SK-MEL-5 (cell line): ENCODE measurements around the gene CFDP1. TPM values are rescaled to one million over a fixed set of nuclear protein-coding genes. Genes with fewer than 3 reads are reported as not detected.
"Not testable (repeated sequence)": the region's sequence is repeated elsewhere in the genome, so short reads cannot be mapped to it uniquely, and the experiment has no call there.

Experiments used
- DNase-seq: peaks from one replicate; pipeline ENCODE4 v3.0.0-alpha.2; 2016; ENCODE audit warnings: low read depth, low spot score
- in situ Hi-C: cut with HindIII; loops from 2 replicates; pipeline ENCODE4 v1.10.0; 2016; ENCODE audit warnings: low sequenced_read_pairs, high pct_unique_total_duplicates, low pct_unique_long_range_greater_than_20kb
- total RNA-seq: library from RNA; depleted of rRNA; stranded (reverse); fragments of >200 nt; shearing (Covaris generic); gene quantifications from 2 replicates; pipeline ENCODE4 v1.2.3, GENCODE V29; 2014

The CFDP1 gene
- total RNA-seq, 1 experiment from 2014 or later = 24.8 TPM

DNA sequence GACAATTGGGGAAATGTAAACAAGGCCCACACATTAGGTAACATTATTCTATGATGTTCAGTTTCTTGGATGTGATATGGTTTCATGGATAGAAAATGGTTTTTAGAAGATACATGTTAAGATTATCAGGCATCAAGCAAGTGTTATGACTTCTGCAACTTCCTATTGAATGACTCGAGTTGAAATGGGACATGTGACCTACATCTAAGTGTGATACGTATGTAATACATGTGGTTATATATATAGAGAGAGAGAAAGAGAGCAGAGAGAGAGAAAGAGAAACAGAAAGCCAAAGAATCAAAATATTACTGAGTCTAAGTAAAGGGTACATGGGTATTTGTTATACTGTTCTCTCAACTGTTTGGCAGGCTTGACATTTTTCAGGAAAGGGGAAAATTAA is 29.5 kb upstream of the CFDP1 start:
- in situ Hi-C loops = no loop called here
- no peak for DNase-seq

DNA sequence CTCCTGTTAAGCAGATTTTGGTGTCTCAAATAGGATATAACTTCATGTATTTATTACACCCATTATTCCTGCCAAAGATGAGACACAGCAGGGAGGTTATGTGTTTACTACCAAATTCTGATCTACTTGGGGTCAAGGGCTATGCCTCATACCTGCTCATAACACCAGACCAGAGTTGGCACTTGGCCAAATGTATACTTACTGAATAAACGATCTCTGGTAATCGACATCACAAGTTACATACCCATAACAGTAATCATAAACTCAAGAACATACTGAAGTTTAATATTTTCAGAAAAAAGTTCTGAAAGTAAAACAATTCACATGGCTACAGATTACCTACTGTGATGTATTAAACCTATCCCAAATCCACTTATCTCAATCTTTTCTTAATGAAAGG is 28.3 kb upstream of the CFDP1 start:
- in situ Hi-C loops = no loop called here
- no peak for DNase-seq

DNA sequence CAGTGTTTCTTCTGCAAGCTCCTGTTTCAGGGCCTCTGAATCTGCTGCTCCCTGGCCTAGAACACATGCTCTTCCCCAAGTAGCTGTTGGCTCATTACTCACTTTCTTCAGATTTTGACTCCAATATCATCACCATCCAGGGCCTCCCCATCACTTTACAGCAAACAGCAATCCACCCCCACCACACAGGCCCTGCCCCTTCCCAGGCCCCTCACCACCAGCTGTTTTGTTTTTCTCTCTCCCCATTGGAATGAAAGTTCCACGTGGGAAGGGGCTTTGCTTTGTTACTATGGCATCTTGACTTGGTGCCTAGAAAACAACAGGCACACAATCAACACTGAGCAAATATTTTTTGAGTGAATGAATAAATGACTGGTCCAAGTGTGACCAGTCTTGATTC is 27.1 kb upstream of the CFDP1 start:
- no peak for DNase-seq
- in situ Hi-C loops = no loop called here

DNA sequence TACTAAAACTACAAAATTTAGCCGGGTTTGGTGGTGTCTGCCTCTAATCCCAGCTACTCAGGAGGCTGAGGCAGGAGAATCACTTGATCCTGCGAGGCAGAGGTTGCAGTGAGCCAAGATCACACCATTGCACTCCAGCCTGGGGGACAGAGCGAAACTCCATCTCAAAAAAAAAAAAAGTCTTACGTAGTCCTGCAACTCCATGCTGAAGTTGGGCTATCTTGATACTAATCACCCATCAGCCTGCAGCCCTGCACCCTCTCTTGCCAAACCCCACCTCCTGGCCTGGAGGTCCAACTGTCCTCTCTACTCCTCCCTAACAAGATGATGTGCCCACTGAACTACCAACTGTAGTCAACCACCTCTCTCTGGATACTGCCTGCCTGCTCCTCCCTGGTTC is 26.4 kb upstream of the CFDP1 start:
- in situ Hi-C loops = no loop called here
- no peak for DNase-seq

DNA sequence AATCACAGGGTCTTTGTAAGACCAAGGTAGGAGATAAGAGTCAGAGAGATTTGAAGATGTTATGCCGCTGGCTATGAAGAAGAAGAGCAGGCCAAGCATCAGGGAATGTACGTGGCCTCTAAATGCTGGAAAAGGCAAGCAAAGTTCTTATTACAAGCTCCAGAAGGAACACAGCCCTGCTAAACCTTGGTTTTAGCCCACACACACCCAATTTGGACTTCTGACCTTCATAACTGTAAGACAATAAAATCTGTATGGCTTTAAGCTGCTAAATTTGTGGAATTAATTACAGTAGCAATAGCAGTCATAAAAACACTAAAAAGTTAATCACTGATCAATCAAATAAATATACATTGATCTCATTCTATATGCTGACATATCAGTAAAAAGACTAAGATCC is 25.1 kb upstream of the CFDP1 start:
- in situ Hi-C loops = no loop called here

GRCh38 chr16:75458029-75458428 is 24.7 kb upstream of the CFDP1 start:
- no peak for DNase-seq
- in situ Hi-C loops = no loop called here

More for the DNA sequence above, 25.1 kb upstream of the CFDP1 start:
- no peak for DNase-seq

- DNase-seq = no peak
- in situ Hi-C loops = no loop called here
Observed at GRCh38 chr16:75457485-75458021, 24.2 kb upstream of the CFDP1 start.

DNA sequence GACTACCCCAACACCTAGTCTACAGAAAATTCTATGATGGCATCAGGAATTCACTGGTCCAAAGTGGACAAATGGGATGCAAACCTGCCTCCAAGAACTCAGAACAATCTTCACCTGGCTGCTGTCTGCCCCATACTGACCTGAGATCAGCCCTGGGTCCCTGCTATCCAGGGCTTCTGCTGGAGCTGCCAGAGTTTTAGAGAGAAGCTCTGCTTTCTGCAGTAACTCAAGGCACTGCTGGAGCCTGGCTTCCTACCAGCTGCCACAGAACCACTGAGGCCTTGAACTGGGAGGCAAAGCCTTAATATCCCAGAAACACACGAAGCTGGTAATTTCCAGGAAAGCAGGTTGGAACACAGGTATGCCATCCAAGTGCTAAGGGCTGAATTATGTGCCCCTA is 23.7 kb upstream of the CFDP1 start:
- in situ Hi-C loops = no loop called here
- no peak for DNase-seq

GRCh38 chr16:75456486-75456885 is 23.2 kb upstream of the CFDP1 start:
- in situ Hi-C loops, DNase-seq: not testable (repeated sequence)

- in situ Hi-C loops = no loop called here
Observed at GRCh38 chr16:75455677-75456076, 22.4 kb upstream of the CFDP1 start.

GRCh38 chr16:75452464-75453190 is 19.3 kb upstream of the CFDP1 start:
- in situ Hi-C loops = no loop called here
- DNase-seq = no peak

More at GRCh38 chr16:75455677-75456076, 22.4 kb upstream of the CFDP1 start:
- DNase-seq = no peak

GRCh38 chr16:75446416-75446815 is 13.1 kb upstream of the CFDP1 start:
- in situ Hi-C loops = no loop called here
- DNase-seq = no peak

DNA sequence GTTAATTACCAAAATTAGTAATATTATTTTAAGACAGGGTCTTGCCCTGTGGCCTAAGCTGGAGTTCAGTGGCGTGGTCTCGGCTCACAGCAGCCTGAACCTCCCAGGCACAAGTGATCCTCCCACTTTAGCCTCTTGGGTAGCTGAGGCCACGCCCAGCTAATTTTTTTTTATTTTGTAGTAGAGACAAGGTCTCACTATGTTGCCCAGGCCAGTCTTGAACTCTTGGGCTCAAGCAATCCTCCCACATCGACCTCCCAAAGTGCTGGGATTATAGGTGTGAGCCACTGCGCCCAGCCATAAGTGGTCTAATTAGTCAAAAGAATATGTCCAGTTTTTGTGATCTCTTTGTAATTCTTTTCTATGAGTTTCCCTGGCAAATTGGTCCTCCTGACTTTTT is 12.0 kb upstream of the CFDP1 start:
- in situ Hi-C loops = no loop called here
- DNase-seq = peak; percentile 22

DNA sequence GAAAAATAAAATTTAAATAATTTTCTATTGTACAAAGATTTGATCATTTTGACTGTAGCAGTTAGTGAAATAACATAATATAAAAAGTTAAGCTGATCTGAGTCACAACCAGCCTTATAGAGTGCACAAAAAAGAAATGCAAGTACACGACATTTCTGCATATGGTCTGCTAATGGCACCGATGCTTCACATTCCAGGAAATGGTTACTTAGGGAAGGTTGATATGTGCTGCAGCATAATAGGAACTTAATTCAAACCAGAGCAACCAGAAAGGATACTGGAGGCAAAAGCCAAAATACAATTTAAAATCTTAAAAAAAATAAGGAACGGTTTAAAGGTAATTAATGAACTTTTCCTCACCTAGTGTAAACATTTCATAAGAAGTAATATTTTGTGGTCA is 10.0 kb upstream of the CFDP1 start:
- in situ Hi-C loops = no loop called here
- no peak for DNase-seq

GRCh38 chr16:75433732-75434413 is 570 bp upstream of the CFDP1 start:
- peak; percentile 84 for DNase-seq

GRCh38 chr16:75429621-75430403 is 3.5 kb downstream of the CFDP1 start:
- in situ Hi-C loops = no loop called here
- no peak for DNase-seq

More at GRCh38 chr16:75433732-75434413, 570 bp upstream of the CFDP1 start:
- in situ Hi-C loops = no loop called here

- in situ Hi-C loops, DNase-seq: not testable (repeated sequence)
Observed at GRCh38 chr16:75426524-75426923, 6.8 kb downstream of the CFDP1 start.

DNA sequence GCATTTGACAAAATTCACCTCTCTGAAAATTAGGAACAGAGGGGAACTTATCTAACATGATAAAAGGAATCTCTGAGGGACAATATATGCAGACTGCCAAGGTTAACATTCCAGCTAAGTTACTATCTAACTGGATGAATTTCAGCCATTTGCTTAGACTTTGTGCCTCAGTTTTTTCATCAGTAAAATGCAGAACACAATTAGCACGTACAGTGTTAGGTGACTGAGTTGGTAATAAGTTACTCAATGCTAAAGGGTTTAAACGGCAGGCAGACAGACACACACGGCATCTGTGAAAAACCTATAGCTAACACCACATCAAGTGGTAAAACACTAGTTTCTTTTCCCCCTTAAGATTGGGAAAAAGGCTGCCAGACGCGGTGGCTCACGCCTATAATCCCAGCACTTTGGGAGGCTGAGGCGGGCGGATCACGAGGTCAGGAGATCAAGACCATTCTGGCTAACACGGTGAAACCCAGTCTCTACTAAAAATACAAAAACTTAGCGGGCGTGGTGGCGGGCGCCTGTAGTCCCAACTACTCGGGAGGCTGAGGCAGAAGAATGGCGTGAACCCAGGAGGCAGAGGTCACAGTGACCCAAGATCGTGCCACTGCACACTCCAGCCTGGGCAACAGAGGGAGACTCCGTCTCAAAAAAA is 9.1 kb downstream of the CFDP1 start:
- DNase-seq, in situ Hi-C loops: not testable (repeated sequence)
